ENCODE data around the gene CCDC30.
"Not testable (repeated sequence)": the region's sequence is repeated elsewhere in the genome, so short reads cannot be mapped to it uniquely, and the experiment has no call there.

CCDC30 gene

DNA sequence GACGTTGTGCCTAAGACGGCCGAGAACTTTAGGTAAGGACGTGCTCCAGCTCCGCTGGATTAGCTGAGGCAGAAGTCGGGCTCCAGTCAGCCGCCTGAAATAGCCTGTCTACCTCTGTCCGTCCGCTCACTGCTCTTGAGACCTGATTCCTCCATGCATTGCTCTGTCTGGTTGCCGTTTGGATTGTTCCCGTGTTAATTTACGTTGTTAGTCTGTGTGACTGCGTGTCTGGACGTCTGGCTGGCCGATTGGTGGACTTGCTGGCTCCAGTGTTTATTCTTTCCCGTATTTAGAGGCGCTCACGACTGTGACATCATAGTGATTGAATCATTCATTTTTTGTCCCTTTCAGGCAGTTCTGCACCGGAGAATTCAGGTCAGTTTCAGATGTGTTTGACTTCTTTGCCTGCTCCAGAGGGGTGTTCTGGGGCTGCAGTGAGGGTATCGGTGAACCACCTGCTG is 195.8 kb downstream of the CCDC30 start:
- no peak for FAIRE-seq

DNA sequence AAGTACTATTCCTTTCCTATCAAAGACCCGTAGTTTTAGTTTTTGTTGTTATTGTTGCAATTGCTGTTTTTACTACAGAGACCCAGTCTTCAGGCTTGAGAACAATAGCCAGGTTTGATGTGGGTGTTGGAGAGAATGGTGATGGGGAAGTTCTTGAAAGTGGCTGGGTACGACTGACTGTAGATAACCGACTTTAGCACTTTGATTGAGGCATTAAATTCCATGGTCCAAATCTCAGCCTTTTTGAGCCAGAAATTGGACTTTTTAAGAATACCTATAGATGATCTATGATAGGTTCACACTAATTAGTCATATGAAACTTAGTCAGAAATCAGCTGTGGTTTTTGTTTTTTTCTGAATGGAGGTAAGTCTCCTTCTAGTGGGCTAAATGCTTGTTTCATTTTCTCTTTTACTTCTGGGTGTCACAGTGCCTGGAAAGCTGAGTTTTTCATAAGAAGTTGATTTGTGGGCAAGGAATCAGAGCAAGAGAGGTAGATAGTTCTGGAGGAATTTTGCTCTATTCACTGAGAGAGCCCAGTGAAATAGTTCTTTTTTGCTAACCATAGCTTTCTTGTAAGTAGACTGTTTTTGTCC is 197.9 kb downstream of the CCDC30 start:
- no peak for FAIRE-seq

DNA sequence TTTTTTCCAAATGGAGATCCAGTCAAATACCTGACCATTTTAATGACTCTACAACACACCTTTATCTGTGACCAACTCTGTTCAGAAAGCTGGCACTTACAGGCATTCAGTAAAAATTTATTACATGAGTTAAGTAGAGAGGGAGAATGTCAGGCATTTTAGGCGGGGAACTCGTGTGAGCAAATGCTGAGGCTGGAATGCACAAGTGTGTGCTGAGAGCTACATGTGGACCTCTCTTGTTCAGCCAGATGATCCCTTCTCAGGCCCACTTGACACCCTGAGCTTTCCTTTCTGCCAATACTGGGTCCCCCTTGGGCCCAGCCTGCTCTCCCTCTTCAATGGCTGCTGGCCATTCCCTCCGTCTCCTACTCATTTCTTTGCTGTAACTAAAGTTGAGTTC is 206.8 kb downstream of the CCDC30 start:
- no peak for FAIRE-seq

DNA sequence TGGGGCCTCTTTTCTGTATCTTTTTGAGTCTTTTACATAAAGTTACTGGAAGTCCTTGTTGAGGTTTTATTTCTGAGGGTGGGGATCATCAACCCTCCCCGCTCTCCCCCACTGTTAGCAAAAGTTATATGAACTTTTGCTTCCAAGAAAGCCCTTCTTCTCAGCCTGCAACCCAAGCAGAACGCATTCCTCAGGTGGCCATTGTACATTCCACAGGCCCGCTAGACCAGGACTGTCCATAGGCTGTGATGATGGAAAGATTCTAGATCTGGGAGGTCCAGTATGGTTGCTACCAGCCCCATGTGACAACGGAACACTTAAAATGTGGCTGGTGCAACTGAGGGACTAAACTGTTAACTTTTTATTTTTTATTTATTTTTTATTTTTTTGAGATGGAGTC is 207.3 kb downstream of the CCDC30 start:
- FAIRE-seq = no peak

DNA sequence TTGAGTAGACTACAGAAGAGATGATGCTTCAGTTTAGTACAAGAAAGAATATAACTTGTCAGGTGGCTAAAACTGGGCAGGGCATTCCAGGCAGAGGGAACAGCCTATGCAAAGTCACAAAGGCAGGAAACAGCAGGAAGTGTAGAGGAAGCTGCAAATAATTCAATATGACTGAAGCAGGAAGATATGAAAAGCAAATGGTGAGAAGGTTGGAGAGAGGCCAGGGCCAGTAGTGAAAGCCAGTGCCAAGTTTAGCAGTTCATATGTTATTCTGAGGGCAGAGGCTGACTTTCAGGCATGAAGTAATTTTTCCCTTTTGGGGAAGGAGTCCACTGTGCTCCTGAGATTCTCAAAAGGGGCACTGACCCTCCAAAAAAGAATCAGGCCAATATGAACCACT is 211.1 kb downstream of the CCDC30 start:
- no peak for FAIRE-seq

DNA sequence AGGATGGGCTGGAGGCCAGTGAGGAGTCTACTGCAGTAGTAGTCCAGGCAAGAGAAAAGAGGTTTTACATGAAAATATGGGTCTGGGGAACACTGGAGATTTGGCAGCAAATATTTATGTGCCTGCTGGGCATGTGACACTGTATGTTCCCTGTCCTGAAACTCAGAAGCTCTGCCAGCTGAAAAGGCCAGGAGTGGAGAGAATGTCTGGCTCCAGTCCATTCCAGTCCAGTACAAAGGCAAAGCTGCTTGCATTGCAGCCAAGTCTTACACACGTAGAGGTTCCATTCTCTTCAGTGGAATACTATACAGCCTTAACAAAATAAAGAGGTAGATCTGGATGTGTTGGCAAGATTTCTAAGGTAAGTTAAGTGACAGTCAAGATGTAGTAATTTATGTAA is 211.6 kb downstream of the CCDC30 start:
- no peak for FAIRE-seq

DNA sequence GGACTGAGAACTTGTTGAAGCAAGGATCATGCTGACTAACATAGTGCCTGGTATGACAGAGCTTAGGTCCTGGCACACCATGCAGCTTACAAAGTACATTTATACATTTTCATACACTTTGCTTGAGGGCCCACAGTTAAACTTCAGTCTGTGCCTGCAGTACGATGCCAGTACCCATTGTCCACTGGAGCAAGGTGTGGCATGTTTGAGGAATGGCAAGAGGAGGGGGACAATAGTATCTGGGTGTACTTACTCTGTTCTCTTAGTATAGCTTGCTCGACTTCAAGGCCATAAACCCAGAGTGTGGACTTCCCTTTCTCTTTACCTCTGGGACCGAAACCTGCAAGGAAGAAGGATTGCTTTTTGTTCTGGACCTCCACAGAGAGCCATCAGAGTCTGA is 212.4 kb downstream of the CCDC30 start:
- no peak for FAIRE-seq

DNA sequence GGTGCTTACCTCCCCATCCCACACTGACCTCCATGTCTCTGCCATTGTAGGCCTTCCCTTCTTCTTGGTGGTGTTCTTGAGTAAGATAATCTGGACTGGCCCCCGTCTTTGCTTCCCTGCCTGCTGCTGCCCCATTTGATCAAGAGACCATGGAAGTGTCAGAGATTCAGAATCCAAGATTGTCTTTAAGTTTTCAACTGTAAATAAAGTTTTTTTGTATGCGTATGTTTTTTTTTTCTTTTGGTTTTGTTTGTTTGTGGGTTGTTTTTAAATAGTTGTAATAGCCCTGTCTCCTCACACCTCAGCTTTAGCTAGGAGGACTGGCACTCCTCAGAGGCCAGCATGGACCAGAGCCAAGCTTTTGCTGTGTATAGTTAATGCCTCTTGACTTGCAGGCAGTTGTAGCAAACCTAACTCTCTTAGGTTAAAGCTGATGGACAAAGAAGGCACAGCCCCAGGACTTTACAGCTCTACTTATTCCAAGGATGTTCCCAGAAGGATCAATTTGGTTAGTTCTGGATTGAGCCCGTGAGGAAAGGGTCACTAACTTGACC is 213.5 kb downstream of the CCDC30 start:
- FAIRE-seq = no peak

DNA sequence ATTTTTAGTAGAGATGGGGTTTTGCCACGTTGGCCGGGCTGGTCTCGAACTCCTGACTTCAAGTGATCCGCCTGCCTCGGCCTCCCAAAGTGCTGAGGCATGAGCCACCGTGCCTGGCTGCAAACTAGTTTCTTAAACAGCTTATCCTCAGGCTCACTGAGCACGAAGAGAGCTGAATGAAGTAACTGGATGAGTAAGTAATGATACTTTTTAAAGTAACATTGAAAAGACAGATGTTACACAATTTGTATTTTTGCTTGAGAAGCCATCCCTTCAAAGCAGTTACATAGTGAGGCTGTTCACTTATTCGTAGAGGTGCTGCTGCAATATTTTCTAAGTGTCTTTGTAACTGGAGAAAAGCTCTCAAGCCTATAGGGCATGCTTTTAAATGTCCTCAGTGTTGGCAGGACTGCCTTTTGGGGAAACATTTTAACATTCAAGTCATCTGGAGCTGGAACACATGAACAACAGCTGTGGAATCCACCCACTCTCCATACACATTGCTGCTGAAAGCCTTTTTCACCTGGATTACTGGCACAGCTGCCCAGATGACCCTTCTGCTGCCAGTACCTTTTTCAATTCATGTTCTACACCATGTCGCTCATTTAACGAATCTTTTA is 216.4 kb downstream of the CCDC30 start:
- FAIRE-seq = no peak

DNA sequence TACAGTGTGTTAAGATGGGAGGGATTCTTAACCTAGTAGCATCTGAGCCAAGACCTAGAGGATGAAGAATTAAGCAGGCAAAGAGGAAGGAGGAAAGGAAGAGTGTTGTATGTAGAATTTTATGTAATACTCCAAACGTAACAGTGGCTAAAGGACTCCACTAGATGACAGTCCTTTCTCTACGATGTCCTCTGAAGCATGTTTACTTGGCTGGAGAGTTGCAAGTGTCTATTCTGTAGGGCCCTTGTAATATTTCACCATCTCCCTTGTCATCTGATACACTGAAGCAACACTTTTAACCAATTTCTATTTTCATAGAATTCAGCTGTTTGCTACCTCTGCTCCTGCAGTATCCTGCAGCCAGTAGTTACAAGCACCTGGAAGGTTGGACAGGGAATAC is 217.0 kb downstream of the CCDC30 start:
- no peak for FAIRE-seq

DNA sequence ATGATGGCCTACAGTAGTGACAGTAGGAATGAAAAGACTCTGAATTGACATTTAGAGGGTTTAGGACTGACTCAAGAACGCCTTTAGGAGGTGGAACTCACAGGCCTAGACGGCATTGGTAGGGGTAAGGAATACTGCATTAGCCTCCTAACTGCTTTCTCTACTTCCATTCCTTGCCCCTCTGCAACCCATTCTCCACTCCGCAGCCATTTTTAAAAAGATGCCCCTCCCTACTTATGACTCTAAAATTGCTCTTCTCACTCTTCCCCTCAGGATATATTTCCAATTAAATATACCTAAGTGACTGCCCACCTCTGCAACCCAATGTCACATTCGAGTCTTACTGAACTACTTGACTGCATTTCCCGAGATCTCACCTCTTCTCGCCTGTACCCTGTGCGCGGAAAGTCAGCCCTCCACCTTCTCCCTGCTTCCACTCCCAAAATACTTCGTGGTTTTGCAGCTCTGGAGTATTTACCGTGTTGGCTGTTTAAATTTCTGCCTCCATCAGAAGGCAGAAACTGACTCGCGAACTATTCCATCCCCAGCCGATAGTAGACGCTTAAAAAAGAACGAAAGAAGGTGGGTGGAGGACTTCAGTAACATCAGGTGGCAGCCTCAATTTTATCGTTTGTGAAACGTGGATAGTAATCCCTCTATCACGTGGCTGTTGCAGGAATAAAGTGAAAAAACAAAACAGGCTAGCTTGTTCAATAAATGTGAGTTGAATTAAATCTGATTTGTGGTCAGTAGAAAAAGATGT is 218.0 kb downstream of the CCDC30 start:
- no peak for FAIRE-seq

DNA sequence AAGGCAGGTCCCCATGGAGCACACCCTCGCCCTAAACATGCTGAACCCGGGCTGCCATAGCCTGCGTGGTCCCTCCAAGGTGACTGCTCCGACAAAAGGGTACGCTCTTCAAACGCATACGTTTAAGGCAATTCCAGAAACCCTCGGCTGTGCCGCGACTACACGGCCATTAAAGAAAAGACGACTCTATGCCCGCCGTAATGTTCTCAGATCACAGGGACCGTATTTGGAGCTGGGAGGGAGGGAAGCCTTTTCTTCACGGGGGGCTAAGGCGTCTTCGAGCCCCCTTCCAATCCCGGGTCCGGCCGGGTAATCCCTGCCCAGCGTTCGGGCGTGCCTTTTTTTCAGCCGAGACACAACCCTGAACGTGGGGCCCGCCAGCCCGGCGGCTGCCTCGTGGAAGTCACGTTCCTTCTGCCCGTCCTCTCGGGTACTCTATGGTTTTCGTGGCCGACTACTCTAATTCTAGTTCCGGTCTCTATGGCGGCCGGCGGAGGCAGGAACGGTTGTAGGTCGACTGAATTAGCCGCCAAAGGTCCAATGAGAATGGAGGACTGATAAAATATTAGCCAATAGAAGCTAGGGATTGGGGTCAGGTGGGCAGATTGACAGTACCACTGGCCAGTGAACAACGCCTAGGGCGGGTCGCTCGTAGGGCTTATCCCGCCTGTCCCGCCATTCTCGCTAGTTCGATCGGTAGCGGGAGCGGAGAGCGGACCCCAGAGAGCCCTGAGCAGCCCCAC is 218.8 kb downstream of the CCDC30 start, which contains the start of gene YBX1:
YBX1 (plus strand) TSS at position 678 of the 743 bp plus-strand sequence. CDS start 148 bp downstream, outside the sequence.
- no peak for FAIRE-seq

DNA sequence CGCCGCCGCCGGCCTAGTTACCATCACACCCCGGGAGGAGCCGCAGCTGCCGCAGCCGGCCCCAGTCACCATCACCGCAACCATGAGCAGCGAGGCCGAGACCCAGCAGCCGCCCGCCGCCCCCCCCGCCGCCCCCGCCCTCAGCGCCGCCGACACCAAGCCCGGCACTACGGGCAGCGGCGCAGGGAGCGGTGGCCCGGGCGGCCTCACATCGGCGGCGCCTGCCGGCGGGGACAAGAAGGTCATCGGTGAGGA is 219.3 kb downstream of the CCDC30 start:
- not testable (repeated sequence) for FAIRE-seq

DNA sequence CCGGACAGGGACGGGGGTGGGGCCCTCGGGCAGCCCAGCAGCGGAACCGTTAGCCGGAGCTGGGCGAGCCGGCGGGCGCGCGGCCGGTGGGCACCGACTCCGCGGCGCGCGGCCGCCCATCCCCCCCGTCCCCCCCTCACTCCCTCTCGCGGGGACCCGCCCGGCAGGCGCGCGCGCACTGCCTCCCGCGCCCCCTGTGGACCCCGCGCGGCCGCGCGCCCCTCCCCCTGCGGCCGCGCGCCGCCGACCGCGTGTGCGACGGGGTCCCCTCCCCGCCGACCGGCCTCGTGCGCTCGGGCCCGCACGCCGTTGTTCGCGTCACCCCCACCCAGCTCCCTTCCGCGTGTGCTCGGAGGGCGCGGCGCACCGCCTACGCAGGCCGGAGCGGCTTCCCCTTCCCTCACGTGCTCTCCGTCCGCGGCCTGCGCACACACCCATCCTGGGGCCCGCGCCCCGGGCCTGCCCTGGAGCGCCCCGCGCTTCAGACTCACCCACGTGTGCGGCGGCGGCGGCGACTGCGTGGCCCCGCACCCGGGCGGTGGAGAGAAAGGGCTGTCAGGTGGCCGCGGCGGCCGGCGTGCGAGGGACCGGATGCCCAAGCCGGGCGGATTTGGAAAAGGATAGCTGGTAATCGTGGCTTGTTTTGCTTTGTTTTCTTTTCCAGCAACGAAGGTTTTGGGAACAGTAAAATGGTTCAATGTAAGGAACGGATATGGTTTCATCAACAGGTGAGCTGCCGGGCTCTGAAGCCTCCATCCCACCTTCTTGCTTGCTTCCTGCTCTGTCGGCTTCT is 219.8 kb downstream of the CCDC30 start:
- no peak for FAIRE-seq

DNA sequence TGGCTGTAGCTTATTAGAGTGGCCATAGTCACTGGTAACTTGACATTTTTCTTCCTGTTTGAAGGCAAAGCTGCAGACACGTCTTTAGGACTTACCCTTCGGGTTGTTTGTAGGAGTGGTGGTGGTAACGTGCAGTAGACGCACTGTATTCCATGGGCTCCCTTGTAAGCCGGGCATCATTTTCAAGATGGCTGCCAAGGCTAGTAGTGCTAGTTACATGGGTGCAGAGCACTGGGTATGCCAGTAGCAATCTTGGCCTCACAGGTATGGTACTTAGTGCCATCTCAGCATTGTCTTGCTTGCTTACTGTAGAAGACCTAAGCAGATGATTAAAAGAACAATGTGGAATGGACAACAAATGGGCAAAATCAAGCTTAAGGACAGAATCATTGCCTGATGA is 221.1 kb downstream of the CCDC30 start:
- FAIRE-seq = no peak

DNA sequence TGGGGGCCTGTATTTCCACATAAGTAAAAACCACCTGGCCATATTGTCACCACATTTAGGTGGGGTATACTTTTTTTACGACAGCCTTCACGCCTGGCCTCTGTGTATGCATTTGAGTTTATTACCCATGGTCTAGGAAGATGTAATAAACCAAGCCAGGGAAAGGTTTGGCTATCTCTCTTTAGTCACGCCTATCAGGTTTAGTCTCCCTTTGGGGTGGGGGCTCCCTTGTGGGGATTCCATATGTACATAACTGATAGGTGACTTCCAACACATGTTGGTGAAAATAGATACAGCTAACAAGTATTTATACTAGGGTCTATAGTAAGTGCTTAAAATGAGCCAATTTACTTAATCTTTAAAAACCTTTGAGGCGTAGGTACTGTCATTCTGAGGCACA is 223.3 kb downstream of the CCDC30 start:
- no peak for FAIRE-seq

DNA sequence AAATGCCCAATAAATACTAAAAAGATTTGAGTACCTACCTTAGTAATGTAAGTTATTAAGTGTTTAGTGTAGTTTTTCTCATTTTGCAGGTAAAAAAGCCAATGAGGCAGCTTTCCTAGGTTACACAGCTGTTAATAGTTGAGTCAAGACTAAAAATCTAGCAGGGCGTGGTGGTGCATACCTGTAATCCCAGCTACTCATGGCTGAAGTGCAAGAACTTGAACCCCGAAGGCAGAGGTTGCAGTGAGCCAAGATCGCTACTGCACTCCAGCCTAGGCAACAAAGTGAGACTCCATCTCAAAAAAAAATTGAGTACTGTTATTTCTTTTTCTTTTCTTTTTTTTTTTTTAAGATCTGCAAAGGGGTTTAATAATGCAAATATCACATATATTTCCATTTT is 226.8 kb downstream of the CCDC30 start:
- no peak for FAIRE-seq

DNA sequence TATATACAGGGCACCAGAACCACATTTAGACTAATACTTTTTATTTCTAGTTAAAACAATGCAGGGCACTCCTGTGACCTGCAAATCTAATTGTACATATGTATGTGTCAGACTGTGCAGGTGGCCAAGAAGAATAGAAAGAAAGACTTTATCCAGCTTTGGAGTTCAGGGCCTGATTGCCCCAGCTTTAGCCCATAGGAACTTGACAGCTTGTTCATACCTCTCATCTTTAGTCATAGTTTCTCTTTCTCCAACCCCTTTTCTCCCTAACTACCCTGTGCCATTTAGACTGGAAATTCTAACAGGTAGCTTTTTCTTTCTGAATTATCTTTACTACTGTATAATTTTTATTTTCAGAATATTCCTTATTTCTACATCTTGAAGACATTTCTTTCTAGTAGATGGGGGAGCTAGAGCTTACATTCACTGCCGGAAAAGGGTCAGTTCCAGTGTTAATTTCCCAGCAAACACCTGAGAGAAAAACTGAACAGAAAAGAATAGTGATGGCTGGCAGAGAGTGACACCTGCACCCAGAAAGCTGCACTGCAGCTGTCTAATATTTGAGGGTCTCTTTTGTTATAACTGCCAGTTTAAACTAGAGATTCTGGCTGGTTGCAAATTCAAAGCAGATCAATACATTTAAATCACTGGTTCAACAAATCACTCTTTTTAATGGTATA is 227.5 kb downstream of the CCDC30 start:
- FAIRE-seq = no peak

DNA sequence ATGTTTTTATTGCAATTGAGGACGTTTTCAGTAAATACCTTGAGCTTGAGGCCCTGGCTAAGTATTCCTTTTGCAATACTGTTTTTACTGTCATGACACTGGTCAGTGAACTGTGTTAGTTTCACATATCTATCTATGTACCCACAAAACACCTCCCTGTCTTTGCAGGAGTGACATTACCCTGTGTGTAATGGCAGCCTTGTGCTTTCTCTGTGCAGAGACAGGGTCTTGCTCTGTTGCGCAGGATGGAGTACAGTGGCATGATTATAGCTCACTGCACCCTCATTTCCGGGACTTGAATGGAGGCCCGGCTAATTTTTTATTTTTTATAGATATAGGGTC is 228.0 kb downstream of the CCDC30 start:
- FAIRE-seq = no peak

DNA sequence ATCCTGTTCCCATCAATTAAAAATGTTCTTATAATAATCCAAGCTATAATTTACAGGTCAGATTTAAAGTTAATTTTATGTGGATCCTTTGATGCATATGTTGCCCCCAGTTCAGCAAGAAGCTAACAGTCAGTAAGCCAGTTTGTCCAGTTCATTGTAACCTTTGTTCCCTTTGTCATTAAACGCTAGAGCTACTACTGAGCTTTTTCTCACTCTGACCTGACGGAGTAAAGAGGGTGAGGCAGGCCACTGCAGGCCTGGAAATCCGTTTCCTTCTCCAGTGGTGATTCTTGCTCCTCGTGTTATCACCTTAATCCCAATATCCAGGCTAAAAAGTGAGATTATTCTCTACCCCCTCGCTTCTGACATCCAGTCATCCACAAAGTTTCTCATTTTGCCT is 229.4 kb downstream of the CCDC30 start:
- FAIRE-seq = no peak

DNA sequence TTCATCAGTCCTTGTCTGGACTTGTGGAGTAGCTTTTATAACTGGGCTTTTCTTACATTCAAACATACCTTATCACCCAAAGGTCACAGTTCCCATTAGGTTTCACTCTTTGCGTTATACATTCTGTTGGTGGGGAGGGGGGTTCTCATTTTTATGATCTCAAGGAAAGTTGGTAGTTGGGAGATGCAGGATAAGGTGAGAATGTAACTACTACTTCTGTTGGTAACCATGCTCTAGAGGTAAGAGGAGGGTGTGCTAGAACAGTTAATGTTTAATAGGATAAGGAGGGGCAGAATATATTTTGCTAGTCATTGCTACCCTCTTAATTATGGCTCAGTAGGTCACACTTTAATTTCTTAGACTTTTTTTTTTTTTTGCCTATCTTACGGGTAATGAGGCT is 229.8 kb downstream of the CCDC30 start:
- FAIRE-seq = no peak

Measured in colon (tissue), 2 donors.